ENCODE results near the gene DCXR.
A peak's percentile ranks its signal among the peaks of the same experiment; 100 is the strongest.

The DCXR gene

GRCh38 chr17:82022981-82023446, 14.5 kb downstream of the DCXR start, which contains the start of gene LRRC45:
TSS of gene LRRC45 (plus strand) at chr17:82023305. CDS start at chr17:82023644, 339 bp downstream.
- DNase-seq, result peak; percentile 84 to 100 (median 99)

GRCh38 chr17:82022310-82022980, 15.1 kb downstream of the DCXR start, which contains the start of gene CENPX:
TSS of gene CENPX (minus strand) at chr17:82022878. CDS start at chr17:82022861, 17 bp downstream.
- no peak for DNase-seq

- no peak for DNase-seq
These were observed 15.6 kb downstream of the DCXR start for GRCh38 chr17:82021900-82022309.

GRCh38 chr17:82021107-82021899, 16.2 kb downstream of the DCXR start:
- peak in 45 of 51 donors; percentile 15 to 87 (median 54) for DNase-seq

GRCh38 chr17:82020572-82021106, 16.9 kb downstream of the DCXR start:
- peak in 1 of 51 donors; percentile 26 for DNase-seq

GRCh38 chr17:82019690-82020571, 17.6 kb downstream of the DCXR start:
- DNase-seq, result peak in 11 of 51 donors; percentile 8 to 54 (median 25)

GRCh38 chr17:82018989-82019689, 18.4 kb downstream of the DCXR start:
- no peak for DNase-seq

- no peak for DNase-seq
These were observed 19.1 kb downstream of the DCXR start for GRCh38 chr17:82018152-82018988.

GRCh38 chr17:82017612-82018151, 19.8 kb downstream of the DCXR start:
- DNase-seq, result no peak

- DNase-seq, result no peak
These were observed 20.5 kb downstream of the DCXR start for GRCh38 chr17:82016875-82017459.

- no peak for DNase-seq
These were observed 21.2 kb downstream of the DCXR start for GRCh38 chr17:82016061-82016874.

- no peak for DNase-seq
These were observed 22.1 kb downstream of the DCXR start for GRCh38 chr17:82015311-82015971.

GRCh38 chr17:82014971-82015310, 22.6 kb downstream of the DCXR start:
- no peak for DNase-seq

GRCh38 chr17:82014432-82014831, 23.1 kb downstream of the DCXR start:
- DNase-seq, result peak in 8 of 51 donors; percentile 9 to 54 (median 29)

- DNase-seq, result no peak
These were observed 23.6 kb downstream of the DCXR start for GRCh38 chr17:82013772-82014321.

GRCh38 chr17:82013341-82013740, 24.2 kb downstream of the DCXR start:
- DNase-seq, result peak in 20 of 51 donors; percentile 9 to 69 (median 46)
